ENCODE measurements around the gene P2RY14. TPM values are rescaled to one million over a fixed set of nuclear protein-coding genes. Genes with fewer than 3 reads are reported as not detected.

P2RY14 gene
- total RNA-seq, 4 donors from 2014 or later = 1.8 to 3.7 (median 2.8) TPM

GRCh38 chr3:151204530-151205402 lies 73.6 kb downstream of the P2RY14 start:
- 83 to 90% methylated on average over 3 of the region's 3 CpGs for WGBS, 2 donors
- no peak for TF ChIP-seq POLR2A (IDR thresholded peaks at IDR 0.05)
- TF ChIP-seq CTCF (IDR thresholded peaks at IDR 0.05) = no peak
- H3K4me3 ChIP-seq (ENCODE audit: low read depth, poor library complexity, severe bottlenecking) = no peak overlapping the region
- no peak for DNase-seq (ENCODE audit: low spot score in 2 of 2)
- intact Hi-C loops (cut with DNase I; ENCODE audit: low total_unique reads) = loop anchor here (5.0 kb wide), 1 partner anchor 1462 kb away; no protein-coding TSS in a partner anchor

- TF ChIP-seq CTCF (IDR thresholded peaks at IDR 0.05) (no peak), POLR2A (IDR thresholded peaks at IDR 0.05) (no peak)
These were observed 75.3 kb downstream of the P2RY14 start, which contains the start of gene GPR171 for GRCh38 chr3:151203051-151203420. Gene GPR171 (minus strand): TSS chr3:151203216. CDS start chr3:151199386, 3,830 bp downstream.

GRCh38 chr3:151201051-151201730 lies 77.2 kb downstream of the P2RY14 start:
- H3K4me3 ChIP-seq (ENCODE audit: low read depth, poor library complexity, severe bottlenecking) = no peak overlapping the region
- intact Hi-C loops (cut with DNase I; ENCODE audit: low total_unique reads) = no loop called here
- DNase-seq (ENCODE audit: low spot score in 2 of 2) = no peak
- WGBS, 2 donors = 91 to 94% methylated on average over 7 of the region's 7 CpGs
- TF ChIP-seq POLR2A (IDR thresholded peaks at IDR 0.05) = no peak

More at GRCh38 chr3:151203051-151203420, 75.3 kb downstream of the P2RY14 start, which contains the start of gene GPR171:
- DNase-seq (ENCODE audit: low spot score in 2 of 2) = no peak
- no peak within 1 kb of the TSS for H3K4me3 ChIP-seq (ENCODE audit: low read depth, poor library complexity, severe bottlenecking)
- WGBS, 2 donors = 88 to 92% methylated on average over 3 of the region's 3 CpGs
- intact Hi-C loops (cut with DNase I; ENCODE audit: low total_unique reads) = no loop called here

GRCh38 chr3:151200586-151200985 lies 77.8 kb downstream of the P2RY14 start:
- no peak for TF ChIP-seq POLR2A (IDR thresholded peaks at IDR 0.05)
- no peak for TF ChIP-seq CTCF (IDR thresholded peaks at IDR 0.05)
- DNase-seq (ENCODE audit: low spot score in 2 of 2) = no peak
- no peak overlapping the region for H3K4me3 ChIP-seq (ENCODE audit: low read depth, poor library complexity, severe bottlenecking)
- 41 to 57% methylated on average over 2 of the region's 2 CpGs for WGBS, 2 donors
- intact Hi-C loops (cut with DNase I; ENCODE audit: low total_unique reads) = no loop called here

- intact Hi-C loops (cut with DNase I; ENCODE audit: low total_unique reads) = no loop called here
- no peak for DNase-seq (ENCODE audit: low spot score in 2 of 2)
- H3K4me3 ChIP-seq (ENCODE audit: low read depth, poor library complexity, severe bottlenecking) = no peak overlapping the region
- TF ChIP-seq POLR2A (IDR thresholded peaks at IDR 0.05) (no peak), CTCF (IDR thresholded peaks at IDR 0.05) (no peak)
- WGBS, 2 donors = 79 to 86% methylated on average over 4 of the region's 4 CpGs
These were observed 78.5 kb downstream of the P2RY14 start for GRCh38 chr3:151199554-151200438.
